ENCODE data around the gene WNT11.

WNT11 gene

GRCh38 chr11:76217653-76218160 is 11.4 kb upstream of the WNT11 start:
- DNase-seq, result no peak

- DNase-seq, result no peak
Measured at GRCh38 chr11:76216536-76217325, 10.4 kb upstream of the WNT11 start.

DNA sequence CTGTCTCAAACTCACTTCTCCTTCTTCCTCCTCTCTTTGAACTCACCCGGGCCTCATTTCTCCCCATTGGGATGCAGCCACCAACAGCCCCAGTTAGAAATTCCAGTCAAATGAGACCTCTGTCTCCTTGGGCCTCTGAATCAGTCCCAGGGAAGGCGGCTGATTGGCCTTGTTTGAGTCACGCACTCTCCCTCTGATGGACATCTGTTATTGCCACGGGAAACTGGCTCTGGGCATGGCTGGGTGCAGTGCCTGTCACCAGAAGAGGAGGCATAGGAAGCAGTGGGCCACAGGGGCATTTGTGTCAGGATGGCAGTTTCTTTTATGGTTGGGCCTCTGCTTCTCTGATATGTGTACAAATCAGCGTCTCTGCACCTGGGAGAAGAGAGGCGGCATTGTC is 9.6 kb upstream of the WNT11 start:
- no peak for DNase-seq

DNA sequence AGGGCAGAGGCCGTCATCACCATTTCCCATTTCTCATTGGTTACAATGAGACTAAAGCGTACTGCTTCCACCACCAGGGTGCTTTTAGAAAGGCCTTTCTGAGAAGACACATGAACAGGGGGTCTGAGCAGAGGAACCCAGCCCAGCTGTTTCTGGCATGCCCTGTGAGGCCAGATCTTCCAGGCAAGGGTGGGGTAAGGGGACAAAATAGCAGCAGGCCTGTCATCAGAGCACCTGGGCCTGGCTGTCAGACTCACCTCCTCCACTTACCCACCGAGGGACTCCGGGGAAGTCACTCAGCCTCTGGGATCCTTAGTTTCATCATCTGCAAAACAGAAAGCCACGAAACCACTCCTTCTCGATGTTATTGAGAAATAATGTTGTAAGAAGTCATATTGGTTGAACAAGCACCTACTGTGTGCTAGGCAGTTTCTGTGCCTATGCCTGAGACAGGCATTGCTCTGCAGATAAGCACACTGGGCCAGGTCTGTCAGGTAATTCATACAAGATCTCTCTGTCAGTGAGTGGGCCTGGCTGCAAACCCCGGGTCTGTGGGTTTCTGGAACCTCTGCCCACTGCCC is 8.8 kb upstream of the WNT11 start:
- DNase-seq, result no peak

- no peak for DNase-seq
Measured at GRCh38 chr11:76214186-76214585, 7.9 kb upstream of the WNT11 start.

- DNase-seq, result no peak
Measured at GRCh38 chr11:76212086-76213035, 6.1 kb upstream of the WNT11 start.

DNA sequence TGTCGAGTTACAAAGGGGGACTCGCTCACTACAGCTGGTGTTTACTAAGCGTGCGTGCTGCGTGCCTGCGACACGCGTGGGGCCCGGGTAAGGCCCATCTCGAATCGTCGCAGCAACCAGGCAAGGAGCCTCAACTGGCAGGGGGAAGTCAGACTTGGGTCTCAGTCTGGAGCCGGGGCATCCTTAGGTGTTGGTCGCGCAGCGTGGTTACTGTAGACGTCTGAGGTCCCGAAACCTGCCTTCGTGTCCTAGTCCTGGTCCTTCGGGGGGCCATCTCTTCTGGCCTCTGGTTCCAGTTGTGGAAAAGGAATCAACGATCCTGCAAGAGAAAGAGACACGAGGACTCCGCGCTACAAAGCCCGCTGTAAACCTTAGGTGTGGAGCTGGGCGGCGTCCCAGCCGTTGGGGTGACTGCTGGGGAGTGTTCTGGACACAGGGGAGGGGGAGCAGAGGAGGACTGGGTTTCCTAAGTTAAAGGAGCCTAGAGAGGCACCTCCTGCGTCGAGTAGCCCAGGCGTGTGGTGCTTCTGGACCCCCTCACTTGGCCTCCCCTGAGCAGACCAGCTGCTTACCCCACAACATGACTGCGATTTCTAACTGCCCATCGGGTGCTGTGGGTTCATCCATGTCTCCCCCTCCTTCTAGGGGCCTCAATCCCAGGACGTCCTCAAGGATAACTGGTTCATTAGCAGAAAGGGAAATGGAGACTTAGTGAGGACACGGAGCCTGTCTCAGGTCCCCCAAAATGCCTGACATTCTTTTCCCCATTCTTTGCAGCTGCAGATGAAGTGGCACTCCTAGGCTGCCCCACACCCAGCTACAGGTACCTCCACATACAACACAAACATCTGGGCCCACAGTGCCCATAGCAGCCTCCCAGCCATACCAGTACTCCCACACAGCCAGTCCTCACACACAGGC is 4.9 kb upstream of the WNT11 start:
- DNase-seq, result no peak

GRCh38 chr11:76209973-76210930 is 4.0 kb upstream of the WNT11 start:
- DNase-seq, result no peak

- peak in 1 of 2 experiments; percentile 27 for DNase-seq
Measured at GRCh38 chr11:76209375-76209972, 3.2 kb upstream of the WNT11 start.

GRCh38 chr11:76208438-76209374 is 2.4 kb upstream of the WNT11 start:
- peak; percentile 76 to 87 for DNase-seq

DNA sequence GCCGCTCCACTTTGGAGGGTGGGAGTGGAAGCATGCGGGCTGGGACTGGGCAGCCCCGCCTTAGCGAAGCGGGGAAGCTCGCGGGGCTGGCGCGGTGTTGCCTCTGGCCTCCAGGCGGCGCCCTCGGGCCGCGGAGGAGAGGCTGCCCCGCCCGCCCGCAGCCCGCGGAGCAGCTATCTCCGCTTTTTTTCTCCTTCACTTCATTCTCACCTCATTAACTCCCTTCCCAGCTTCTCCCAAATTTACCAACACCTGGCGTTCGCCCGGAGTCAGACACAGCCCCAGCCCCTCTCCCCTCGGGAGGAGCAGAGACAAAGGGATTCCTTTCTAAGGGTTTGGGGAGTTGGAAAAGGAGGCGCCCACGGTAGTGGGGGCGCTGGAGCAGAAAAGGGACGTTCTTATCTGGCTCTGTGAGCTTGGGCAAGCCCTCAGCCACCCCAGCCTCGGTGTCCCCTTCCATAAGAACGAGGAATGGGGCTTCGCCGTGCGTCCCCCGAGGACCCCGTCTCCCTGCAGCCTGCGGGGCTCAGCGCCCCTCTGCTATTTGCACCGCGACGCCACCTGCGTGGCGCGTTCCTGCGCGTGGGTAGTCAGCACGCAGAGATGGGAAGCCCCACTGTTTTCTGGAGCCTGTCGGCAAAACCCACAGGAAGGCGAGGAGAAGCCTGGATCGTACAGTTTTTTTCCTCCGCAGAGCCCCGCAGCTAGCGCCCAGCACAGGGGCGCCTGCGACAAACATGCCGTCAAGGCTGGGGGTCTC is 1.5 kb upstream of the WNT11 start:
- DNase-seq, result peak; percentile 23 to 81

GRCh38 chr11:76206077-76206326 is 300 bp downstream of the WNT11 start:
- no peak for DNase-seq

DNA sequence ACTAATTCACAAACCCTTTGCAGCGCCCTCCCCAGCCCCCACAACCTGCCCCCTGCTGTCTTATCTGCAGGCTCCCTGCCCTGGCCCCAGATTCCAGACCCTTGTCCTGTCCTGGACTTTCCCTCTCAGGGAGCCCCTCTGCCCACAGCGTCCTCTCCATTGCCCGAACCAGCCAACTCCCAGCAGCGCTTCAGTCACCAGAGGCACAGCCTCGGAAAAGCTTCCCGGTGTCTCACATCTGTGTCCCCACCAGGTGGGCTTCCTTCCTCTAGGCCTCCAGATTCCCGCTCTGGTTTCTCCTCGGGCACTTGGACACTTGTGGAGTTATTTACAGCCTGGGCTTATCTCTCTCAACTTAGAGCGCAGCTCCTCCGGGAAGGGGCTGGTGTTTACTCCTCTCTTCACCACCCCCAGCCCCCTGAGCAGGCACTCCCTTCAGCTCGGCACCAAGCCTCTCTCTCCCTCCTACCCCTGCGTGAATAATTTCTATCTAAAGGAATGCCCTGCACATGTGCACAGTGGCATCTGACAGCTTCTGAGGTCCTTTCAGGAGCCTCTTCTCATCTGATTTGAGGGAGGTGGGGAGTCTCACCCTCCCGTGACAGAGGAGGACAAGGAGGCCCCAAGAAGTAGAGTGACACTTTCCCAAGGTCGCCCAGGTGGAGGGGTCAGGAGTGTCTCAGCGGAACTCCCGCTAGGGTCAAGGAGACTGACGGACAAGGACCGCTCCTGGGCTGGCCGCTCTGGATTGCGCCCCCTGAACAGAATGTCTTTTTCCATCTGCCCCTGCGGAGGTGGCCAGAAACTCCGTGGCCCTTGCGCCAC is 838 bp downstream of the WNT11 start:
- DNase-seq, result no peak

DNA sequence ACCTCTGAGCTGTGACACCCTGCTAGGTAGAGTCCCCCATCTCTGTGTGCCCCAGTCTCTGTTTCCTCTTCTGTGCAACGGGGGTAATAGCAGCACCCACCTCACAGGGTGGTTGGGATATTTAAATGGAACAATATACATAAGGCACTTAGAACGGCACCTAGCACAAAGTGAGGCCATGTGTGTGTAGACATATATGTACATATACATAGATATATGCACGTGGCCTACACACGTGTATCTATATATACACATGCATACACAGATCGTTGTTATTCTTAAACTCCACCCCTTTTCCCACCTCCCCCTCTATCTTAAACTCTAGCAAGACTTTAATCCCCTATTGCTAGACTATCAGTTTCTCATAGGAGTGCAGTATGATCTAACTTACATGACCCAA is 2.4 kb downstream of the WNT11 start:
- no peak for DNase-seq

- DNase-seq, result no peak
Measured at GRCh38 chr11:76203131-76203925, 3.0 kb downstream of the WNT11 start.

DNA sequence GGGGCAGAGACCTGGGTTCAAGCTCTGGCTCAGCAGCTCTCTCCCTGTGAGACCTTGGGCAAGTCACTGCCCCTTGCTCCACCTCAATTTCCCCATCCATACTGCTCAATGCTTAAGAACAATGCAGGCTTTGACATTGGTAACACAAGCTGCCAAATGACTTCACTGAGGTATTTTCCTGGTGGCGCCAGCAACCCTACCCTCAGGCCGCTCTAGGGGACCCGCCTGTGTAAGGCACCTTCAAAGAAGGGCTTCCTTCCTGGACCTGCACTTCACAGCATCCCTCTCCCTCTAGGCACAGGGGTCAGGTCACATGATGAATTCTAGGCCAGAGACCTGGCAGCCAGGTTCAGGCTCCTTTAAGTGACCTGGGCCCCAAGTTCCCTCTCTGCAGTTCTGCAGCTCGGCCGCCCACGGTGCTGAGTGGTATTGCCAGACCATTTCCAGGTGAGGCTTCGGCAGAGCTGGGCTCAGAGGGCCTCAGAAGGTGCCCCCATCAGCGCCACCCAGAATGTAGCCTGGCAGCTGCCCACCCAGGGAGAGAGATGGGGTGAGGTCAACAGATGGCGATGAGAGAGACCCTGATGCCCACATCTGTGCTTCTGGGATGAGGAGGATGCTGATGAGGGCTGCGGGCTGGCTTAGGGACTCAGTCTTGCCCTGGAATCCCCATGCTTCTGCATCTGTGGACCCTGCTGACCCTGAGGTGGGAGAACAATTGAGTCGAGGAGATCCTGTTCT is 4.5 kb downstream of the WNT11 start:
- no peak for DNase-seq
